PC-3 (cell line): ENCODE results near the gene PRF1. TPM values are rescaled to one million over a fixed set of nuclear protein-coding genes. Genes with fewer than 3 reads are reported as not detected.
"Not testable (repeated sequence)": the region's sequence is repeated elsewhere in the genome, so short reads cannot be mapped to it uniquely, and the experiment has no call there.

ENCODE experiments used
- ATAC-seq: fragments of 200-7000 bp; cut with Tn5 transposase; 2 replicates; pipeline ENCODE4 v1.9.1; 2020; ENCODE audit warnings: mild to moderate bottlenecking, moderate library complexity
- BruUV-seq: library from RNA; stranded (reverse); fragments of 400-500 nt; replicated peaks from 2 replicates; lab custom pipeline; 2021; lab: Mats Ljungman, UMichigan
- CTCF ChIA-PET: fragments of 300-600 bp; sonication (Branson Sonifier 250); formaldehyde crosslinking; loops from one replicate; lab custom pipeline; 2022; ENCODE audit warnings: antibody characterized with exemption; lab: Charles Lee
- POLR2A ChIA-PET: fragments of 300-600 bp; sonication (Branson Sonifier 250); formaldehyde crosslinking; loops from one replicate; lab custom pipeline; 2022; ENCODE audit warnings: antibody characterized with exemption; ENCODE audit not compliant: unreplicated experiment; lab: Charles Lee
- DNase-seq: peaks from one replicate; pipeline ENCODE4 v3.0.0-alpha.2; 2015
- H2AFZ ChIP-seq: fragments of 300-600 bp; sonication (generic); 2 replicates; pipeline ENCODE4 v1.6.0; 2016; ENCODE audit warnings: antibody characterized with exemption, low read length
- H3F3A ChIP-seq: fragments of 300-600 bp; sonication (generic); one replicate; pipeline ENCODE4 v1.6.0; 2017; ENCODE audit warnings: antibody characterized with exemption, low read length, control low read depth, mild to moderate bottlenecking; ENCODE audit not compliant: unreplicated experiment
- H3K27ac ChIP-seq: fragments of 300-600 bp; sonication (generic); 2 replicates; pipeline ENCODE4 v1.5.1; 2016; ENCODE audit warnings: mild to moderate bottlenecking, low read length
- H3K27me3 ChIP-seq: fragments of 300-600 bp; sonication (generic); 2 replicates; pipeline ENCODE4 v1.6.1; 2016; ENCODE audit warnings: low read length, mixed read lengths
- H3K36me3 ChIP-seq: fragments of 300-600 bp; sonication (generic); 2 replicates; pipeline ENCODE4 v1.6.1; 2016; ENCODE audit warnings: low read depth, mixed run types, low read length, mixed read lengths
- H3K4me1 ChIP-seq: fragments of 300-600 bp; sonication (generic); 2 replicates; pipeline ENCODE4 v1.5.1; 2016; ENCODE audit warnings: low read length; ENCODE audit not compliant: insufficient read depth
- H3K4me2 ChIP-seq: fragments of 300-600 bp; sonication (generic); 2 replicates; pipeline ENCODE4 v1.6.0; 2016; ENCODE audit warnings: low read length
- H3K4me3 ChIP-seq: fragments of 300-600 bp; sonication (generic); 2 replicates; pipeline ENCODE4 v1.5.1; 2016; ENCODE audit warnings: mild to moderate bottlenecking, low read length, mixed read lengths
- H3K79me2 ChIP-seq: fragments of 300-600 bp; sonication (generic); 2 replicates; pipeline ENCODE4 v1.6.1; 2017; ENCODE audit warnings: low read length, mixed read lengths
- H3K9ac ChIP-seq: fragments of 300-600 bp; sonication (generic); 2 replicates; pipeline ENCODE4 v1.6.0; 2016; ENCODE audit warnings: mild to moderate bottlenecking, low read length
- H3K9me2 ChIP-seq: fragments of 300-600 bp; sonication (generic); replicated peaks from 2 replicates; pipeline ENCODE4 v1.6.1; 2016; ENCODE audit warnings: mixed run types, low read length, mixed read lengths
- H3K9me3 ChIP-seq: fragments of 300-600 bp; sonication (generic); 2 replicates; pipeline ENCODE4 v1.6.1; 2016; ENCODE audit warnings: low read length, mixed read lengths
- H4K20me1 ChIP-seq: fragments of 300-600 bp; sonication (generic); 2 replicates; pipeline ENCODE4 v1.6.1; 2016; ENCODE audit warnings: low read length, mixed read lengths
- EZH2 ChIP-seq: fragments of 300-600 bp; sonication (generic); IDR thresholded peaks from one replicate; pipeline ENCODE4 v1.6.1; 2017; ENCODE audit warnings: antibody characterized with exemption, mild to moderate bottlenecking, low read length; ENCODE audit not compliant: unreplicated experiment
- EZH2phosphoT487 ChIP-seq: fragments of 300-600 bp; sonication (generic); IDR thresholded peaks from 2 replicates; pipeline ENCODE4 v1.6.1; 2018; ENCODE audit warnings: mild to moderate bottlenecking, antibody characterized with exemption, low read length, borderline replicate concordance
- intact Hi-C: fragments of 100-400 bp; cut with micrococcal nuclease; formaldehyde crosslinking; loops from 2 replicates; pipeline ENCODE4 v1.9.0; 2023
- total RNA-seq: library from RNA; depleted of rRNA; stranded (reverse); fragments of >200 nt; gene quantifications from 2 replicates; pipeline ENCODE4 v1.2.3, GENCODE V29; 2014
- TF ChIP-seq, protein P1 (sequence below): fragments of 300-600 bp; sonication (generic); conservative IDR thresholded peaks from 2 replicates; pipeline ENCODE4 v1.5.1; 2017; ENCODE audit warnings: antibody characterized with exemption, low read depth, mild to moderate bottlenecking, low read length

Gene PRF1
- total RNA-seq, 1 experiment from 2014 or later: not detected

- Histone ChIP-seq H3K9me2 (no peaks in the 10 kb centered on the region), H2AFZ (no peak overlapping the region), H3K36me3 (no peaks in the 10 kb centered on the region), H3K79me2 (no peaks in the 10 kb centered on the region), H4K20me1 (no peaks in the 10 kb centered on the region), H3K4me2 (no peak overlapping the region), H3K27ac (no peak overlapping the region), H3F3A (no peaks in the 10 kb centered on the region), H3K9ac (no peak overlapping the region), H3K27me3 (no peaks in the 10 kb centered on the region), H3K4me3 (no peak overlapping the region), H3K4me1 (peaks cover 9% of the 10 kb centered on the region), H3K9me3 (no peaks in the 10 kb centered on the region)
- POLR2A ChIA-PET: no interaction called here
- ATAC-seq (no peak), DNase-seq (no peak)
- CTCF ChIA-PET: no interaction called here
- TF ChIP-seq, protein P1, sequence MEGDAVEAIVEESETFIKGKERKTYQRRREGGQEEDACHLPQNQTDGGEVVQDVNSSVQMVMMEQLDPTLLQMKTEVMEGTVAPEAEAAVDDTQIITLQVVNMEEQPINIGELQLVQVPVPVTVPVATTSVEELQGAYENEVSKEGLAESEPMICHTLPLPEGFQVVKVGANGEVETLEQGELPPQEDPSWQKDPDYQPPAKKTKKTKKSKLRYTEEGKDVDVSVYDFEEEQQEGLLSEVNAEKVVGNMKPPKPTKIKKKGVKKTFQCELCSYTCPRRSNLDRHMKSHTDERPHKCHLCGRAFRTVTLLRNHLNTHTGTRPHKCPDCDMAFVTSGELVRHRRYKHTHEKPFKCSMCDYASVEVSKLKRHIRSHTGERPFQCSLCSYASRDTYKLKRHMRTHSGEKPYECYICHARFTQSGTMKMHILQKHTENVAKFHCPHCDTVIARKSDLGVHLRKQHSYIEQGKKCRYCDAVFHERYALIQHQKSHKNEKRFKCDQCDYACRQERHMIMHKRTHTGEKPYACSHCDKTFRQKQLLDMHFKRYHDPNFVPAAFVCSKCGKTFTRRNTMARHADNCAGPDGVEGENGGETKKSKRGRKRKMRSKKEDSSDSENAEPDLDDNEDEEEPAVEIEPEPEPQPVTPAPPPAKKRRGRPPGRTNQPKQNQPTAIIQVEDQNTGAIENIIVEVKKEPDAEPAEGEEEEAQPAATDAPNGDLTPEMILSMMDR: no peak
- TF ChIP-seq EZH2phosphoT487 (no peak), EZH2 (no peak)
- BruUV-seq: no TSS peak
- intact Hi-C loops: no loop called here
Measured at GRCh38 chr10:70584366-70584765, 18.2 kb downstream of the PRF1 start.

DNA sequence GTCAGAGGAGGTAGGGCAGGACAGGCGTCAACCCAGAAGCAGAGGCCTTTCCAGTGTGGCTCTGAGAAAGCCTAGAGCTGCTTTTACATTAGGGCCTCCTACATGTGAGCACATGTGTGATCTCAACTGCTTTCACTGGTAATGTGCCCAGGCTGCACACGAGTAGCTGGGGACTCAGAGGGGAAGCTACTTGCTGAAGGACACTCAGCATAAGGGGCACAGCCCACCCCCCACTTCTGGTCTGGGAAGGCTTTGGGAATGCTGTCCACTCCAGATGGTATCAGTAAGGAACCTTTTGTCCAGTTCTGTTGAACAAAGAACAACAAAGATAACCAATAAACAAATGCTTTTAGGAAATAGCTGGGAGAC, 18.9 kb downstream of the PRF1 start:
- ChIA-PET POLR2A (no interaction called here), CTCF (interaction anchor here (0.5 to 0.6 kb wide), 2 partner anchors 32 to 85 kb away, joined by 3 to 4 read pairs; no protein-coding TSS in a partner anchor)
- Histone ChIP-seq H3K27ac (no peak overlapping the region), H3K4me2 (no peak overlapping the region), H3K4me3 (no peak overlapping the region), H3K9ac (no peak overlapping the region), H3K4me1 (peaks cover 16% of the 10 kb centered on the region), H3K9me2 (no peaks in the 10 kb centered on the region), H3F3A (no peaks in the 10 kb centered on the region), H2AFZ (no peak overlapping the region), H3K9me3 (no peaks in the 10 kb centered on the region), H3K79me2 (no peaks in the 10 kb centered on the region), H3K36me3 (no peaks in the 10 kb centered on the region), H4K20me1 (no peaks in the 10 kb centered on the region), H3K27me3 (no peaks in the 10 kb centered on the region)
- BruUV-seq: no TSS peak
- intact Hi-C loops: no loop called here
- no peak for ATAC-seq
- DNase-seq: no peak
- TF ChIP-seq EZH2: no peak
- TF ChIP-seq, protein P1: no peak
- no peak for TF ChIP-seq EZH2phosphoT487

GRCh38 chr10:70582793-70583668, 19.5 kb downstream of the PRF1 start:
- ChIA-PET POLR2A (no interaction called here), CTCF (interaction anchor here (0.5 to 0.6 kb wide), 2 partner anchors 31 to 85 kb away, joined by 3 to 4 read pairs; no protein-coding TSS in a partner anchor)
- Histone ChIP-seq H3K36me3 (no peaks in the 10 kb centered on the region), H3K9me3 (no peaks in the 10 kb centered on the region), H3K4me1 (peaks cover 20% of the 10 kb centered on the region), H3K4me3 (no peak overlapping the region), H3F3A (peaks cover under 1% of the 10 kb centered on the region), H3K9me2 (no peaks in the 10 kb centered on the region), H3K79me2 (no peaks in the 10 kb centered on the region), H3K27ac (no peak overlapping the region), H2AFZ (no peak overlapping the region), H3K27me3 (no peaks in the 10 kb centered on the region), H4K20me1 (no peaks in the 10 kb centered on the region), H3K4me2 (no peak overlapping the region), H3K9ac (no peak overlapping the region)
- BruUV-seq: no TSS peak
- DNase-seq (no peak), ATAC-seq (no peak)
- intact Hi-C loops: no loop called here
- TF ChIP-seq EZH2phosphoT487 (no peak), EZH2 (no peak)
- TF ChIP-seq, protein P1: no peak

GRCh38 chr10:70581176-70581575, 21.4 kb downstream of the PRF1 start:
- H3F3A ChIP-seq, DNase-seq, POLR2A ChIA-PET, H3K4me2 ChIP-seq, H3K27me3 ChIP-seq, H4K20me1 ChIP-seq, H3K9me2 ChIP-seq, H3K79me2 ChIP-seq, H2AFZ ChIP-seq, H3K4me3 ChIP-seq, ATAC-seq, H3K36me3 ChIP-seq, H3K9me3 ChIP-seq, H3K27ac ChIP-seq, H3K9ac ChIP-seq, intact Hi-C loops, BruUV-seq, CTCF ChIA-PET: not testable (repeated sequence)
- peaks cover 38% of the 10 kb centered on the region for H3K4me1 ChIP-seq
